ENCODE measurements around the gene SRP72. TPM values are rescaled to one million over a fixed set of nuclear protein-coding genes. Genes with fewer than 3 reads are reported as not detected.

Gene SRP72
- total RNA-seq, 1 experiment from 2014 or later, result 138 TPM

DNA sequence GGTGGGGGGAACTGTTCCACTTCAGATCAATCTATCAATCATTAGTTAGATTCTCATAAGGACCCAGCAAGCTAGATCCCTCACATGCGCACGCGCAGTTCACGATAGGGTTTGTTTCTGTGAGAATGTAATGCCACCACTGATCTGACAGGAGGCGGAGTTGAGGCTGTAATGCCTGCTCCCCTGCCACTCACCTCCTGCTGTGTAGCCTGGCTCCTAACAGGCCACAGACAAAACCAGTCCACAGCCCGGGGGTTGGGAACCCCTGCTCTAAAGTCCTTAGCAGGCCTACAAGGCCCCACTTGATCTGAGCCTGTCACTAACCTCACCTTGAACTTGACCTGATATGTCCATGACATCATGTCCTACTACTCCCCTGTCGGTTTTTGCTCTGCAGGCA lies 68.5 kb downstream of the SRP72 start:
- Mint-ChIP-seq H3K36me3 (no peaks in the 10 kb centered on the region), H3K4me3 (no peak overlapping the region), H3K4me1 (no peaks in the 10 kb centered on the region), H3K27ac (no peak overlapping the region), H3K27me3 (ENCODE audit: low read depth) (peaks cover 6% of the 10 kb centered on the region), H3K9me3 (no peaks in the 10 kb centered on the region)
- CTCF ChIA-PET, result no interaction called here
- POLR2A ChIA-PET, result no interaction called here
- TF ChIP-seq SP1 (CRISPR knock-in tag; conservative IDR thresholded peaks at IDR 0.05) (no peak), GRHL2 (CRISPR knock-in tag; IDR thresholded peaks at IDR 0.05; ENCODE audit: insufficient replicate concordance, severe bottlenecking) (no peak), OVOL2 (CRISPR knock-in tag; IDR thresholded peaks at IDR 0.05; ENCODE audit: borderline replicate concordance) (no peak), ZNF232 (CRISPR knock-in tag; IDR thresholded peaks at IDR 0.05) (no peak), NR1H2 (CRISPR knock-in tag; IDR thresholded peaks at IDR 0.05) (no peak), FOXK1 (CRISPR knock-in tag; IDR thresholded peaks at IDR 0.05) (no peak), ZNF219 (CRISPR knock-in tag; IDR thresholded peaks at IDR 0.05; ENCODE audit: borderline replicate concordance) (no peak), NR3C1 (CRISPR knock-in tag; conservative IDR thresholded peaks at IDR 0.05; ENCODE audit: low read depth) (no peak), NFE2L1 (CRISPR knock-in tag; IDR thresholded peaks at IDR 0.05) (no peak)
- TF ChIP-seq, protein P1, sequence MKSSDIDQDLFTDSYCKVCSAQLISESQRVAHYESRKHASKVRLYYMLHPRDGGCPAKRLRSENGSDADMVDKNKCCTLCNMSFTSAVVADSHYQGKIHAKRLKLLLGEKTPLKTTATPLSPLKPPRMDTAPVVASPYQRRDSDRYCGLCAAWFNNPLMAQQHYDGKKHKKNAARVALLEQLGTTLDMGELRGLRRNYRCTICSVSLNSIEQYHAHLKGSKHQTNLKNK (CRISPR knock-in tag; IDR thresholded peaks at IDR 0.05), result no peak
- TF ChIP-seq, protein P2, sequence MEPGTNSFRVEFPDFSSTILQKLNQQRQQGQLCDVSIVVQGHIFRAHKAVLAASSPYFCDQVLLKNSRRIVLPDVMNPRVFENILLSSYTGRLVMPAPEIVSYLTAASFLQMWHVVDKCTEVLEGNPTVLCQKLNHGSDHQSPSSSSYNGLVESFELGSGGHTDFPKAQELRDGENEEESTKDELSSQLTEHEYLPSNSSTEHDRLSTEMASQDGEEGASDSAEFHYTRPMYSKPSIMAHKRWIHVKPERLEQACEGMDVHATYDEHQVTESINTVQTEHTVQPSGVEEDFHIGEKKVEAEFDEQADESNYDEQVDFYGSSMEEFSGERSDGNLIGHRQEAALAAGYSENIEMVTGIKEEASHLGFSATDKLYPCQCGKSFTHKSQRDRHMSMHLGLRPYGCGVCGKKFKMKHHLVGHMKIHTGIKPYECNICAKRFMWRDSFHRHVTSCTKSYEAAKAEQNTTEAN (CRISPR knock-in tag; IDR thresholded peaks at IDR 0.05), result no peak
- TF ChIP-seq, protein P3, sequence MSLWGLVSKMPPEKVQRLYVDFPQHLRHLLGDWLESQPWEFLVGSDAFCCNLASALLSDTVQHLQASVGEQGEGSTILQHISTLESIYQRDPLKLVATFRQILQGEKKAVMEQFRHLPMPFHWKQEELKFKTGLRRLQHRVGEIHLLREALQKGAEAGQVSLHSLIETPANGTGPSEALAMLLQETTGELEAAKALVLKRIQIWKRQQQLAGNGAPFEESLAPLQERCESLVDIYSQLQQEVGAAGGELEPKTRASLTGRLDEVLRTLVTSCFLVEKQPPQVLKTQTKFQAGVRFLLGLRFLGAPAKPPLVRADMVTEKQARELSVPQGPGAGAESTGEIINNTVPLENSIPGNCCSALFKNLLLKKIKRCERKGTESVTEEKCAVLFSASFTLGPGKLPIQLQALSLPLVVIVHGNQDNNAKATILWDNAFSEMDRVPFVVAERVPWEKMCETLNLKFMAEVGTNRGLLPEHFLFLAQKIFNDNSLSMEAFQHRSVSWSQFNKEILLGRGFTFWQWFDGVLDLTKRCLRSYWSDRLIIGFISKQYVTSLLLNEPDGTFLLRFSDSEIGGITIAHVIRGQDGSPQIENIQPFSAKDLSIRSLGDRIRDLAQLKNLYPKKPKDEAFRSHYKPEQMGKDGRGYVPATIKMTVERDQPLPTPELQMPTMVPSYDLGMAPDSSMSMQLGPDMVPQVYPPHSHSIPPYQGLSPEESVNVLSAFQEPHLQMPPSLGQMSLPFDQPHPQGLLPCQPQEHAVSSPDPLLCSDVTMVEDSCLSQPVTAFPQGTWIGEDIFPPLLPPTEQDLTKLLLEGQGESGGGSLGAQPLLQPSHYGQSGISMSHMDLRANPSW (CRISPR knock-in tag; conservative IDR thresholded peaks at IDR 0.05; ENCODE audit: low read depth), result no peak
- TF ChIP-seq, protein P4, sequence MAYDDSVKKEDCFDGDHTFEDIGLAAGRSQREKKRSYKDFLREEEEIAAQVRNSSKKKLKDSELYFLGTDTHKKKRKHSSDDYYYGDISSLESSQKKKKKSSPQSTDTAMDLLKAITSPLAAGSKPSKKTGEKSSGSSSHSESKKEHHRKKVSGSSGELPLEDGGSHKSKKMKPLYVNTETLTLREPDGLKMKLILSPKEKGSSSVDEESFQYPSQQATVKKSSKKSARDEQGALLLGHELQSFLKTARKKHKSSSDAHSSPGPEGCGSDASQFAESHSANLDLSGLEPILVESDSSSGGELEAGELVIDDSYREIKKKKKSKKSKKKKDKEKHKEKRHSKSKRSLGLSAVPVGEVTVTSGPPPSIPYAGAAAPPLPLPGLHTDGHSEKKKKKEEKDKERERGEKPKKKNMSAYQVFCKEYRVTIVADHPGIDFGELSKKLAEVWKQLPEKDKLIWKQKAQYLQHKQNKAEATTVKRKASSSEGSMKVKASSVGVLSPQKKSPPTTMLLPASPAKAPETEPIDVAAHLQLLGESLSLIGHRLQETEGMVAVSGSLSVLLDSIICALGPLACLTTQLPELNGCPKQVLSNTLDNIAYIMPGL (CRISPR knock-in tag; IDR thresholded peaks at IDR 0.05), result no peak
- peak; percentile 17 for DNase-seq (ENCODE audit: low spot score)
- peak; percentile 48 for ATAC-seq

DNA sequence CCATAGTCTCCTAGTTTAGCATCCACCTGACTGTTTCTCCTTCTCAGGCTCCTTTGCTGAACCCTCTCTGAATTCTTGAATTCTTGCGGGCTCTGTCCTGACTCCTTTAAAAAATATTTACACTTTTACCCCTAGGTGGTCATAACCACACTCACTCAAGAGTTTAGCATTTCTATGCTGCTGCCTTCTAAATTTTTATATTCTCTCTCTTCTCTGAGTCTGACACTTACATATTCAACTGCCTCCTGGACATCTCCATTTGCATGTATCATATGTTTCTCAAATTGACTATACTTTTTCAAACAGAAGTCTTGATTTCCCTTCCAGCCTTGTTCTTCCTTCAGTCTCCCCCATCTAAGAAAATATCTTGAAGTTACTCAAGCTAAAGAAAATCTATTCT lies 69.7 kb downstream of the SRP72 start:
- Mint-ChIP-seq H3K36me3 (no peaks in the 10 kb centered on the region), H3K9me3 (no peaks in the 10 kb centered on the region), H3K27me3 (ENCODE audit: low read depth) (peaks cover 10% of the 10 kb centered on the region), H3K4me1 (no peaks in the 10 kb centered on the region), H3K4me3 (no peak overlapping the region), H3K27ac (no peak overlapping the region)
- ATAC-seq, result no peak
- CTCF ChIA-PET, result no interaction called here
- DNase-seq (ENCODE audit: low spot score), result no peak
- TF ChIP-seq, protein P5, sequence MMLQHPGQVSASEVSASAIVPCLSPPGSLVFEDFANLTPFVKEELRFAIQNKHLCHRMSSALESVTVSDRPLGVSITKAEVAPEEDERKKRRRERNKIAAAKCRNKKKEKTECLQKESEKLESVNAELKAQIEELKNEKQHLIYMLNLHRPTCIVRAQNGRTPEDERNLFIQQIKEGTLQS (CRISPR knock-in tag; conservative IDR thresholded peaks at IDR 0.05), result no peak
- TF ChIP-seq OVOL2 (CRISPR knock-in tag; IDR thresholded peaks at IDR 0.05; ENCODE audit: borderline replicate concordance) (no peak), GTF2I (CRISPR knock-in tag; conservative IDR thresholded peaks at IDR 0.05) (no peak), ZNF423 (CRISPR knock-in tag; IDR thresholded peaks at IDR 0.05) (no peak), SP1 (CRISPR knock-in tag; conservative IDR thresholded peaks at IDR 0.05) (no peak), PRRX2 (CRISPR knock-in tag; IDR thresholded peaks at IDR 0.05) (no peak), ETV6 (CRISPR knock-in tag; IDR thresholded peaks at IDR 0.05) (no peak)
- TF ChIP-seq, protein P6, sequence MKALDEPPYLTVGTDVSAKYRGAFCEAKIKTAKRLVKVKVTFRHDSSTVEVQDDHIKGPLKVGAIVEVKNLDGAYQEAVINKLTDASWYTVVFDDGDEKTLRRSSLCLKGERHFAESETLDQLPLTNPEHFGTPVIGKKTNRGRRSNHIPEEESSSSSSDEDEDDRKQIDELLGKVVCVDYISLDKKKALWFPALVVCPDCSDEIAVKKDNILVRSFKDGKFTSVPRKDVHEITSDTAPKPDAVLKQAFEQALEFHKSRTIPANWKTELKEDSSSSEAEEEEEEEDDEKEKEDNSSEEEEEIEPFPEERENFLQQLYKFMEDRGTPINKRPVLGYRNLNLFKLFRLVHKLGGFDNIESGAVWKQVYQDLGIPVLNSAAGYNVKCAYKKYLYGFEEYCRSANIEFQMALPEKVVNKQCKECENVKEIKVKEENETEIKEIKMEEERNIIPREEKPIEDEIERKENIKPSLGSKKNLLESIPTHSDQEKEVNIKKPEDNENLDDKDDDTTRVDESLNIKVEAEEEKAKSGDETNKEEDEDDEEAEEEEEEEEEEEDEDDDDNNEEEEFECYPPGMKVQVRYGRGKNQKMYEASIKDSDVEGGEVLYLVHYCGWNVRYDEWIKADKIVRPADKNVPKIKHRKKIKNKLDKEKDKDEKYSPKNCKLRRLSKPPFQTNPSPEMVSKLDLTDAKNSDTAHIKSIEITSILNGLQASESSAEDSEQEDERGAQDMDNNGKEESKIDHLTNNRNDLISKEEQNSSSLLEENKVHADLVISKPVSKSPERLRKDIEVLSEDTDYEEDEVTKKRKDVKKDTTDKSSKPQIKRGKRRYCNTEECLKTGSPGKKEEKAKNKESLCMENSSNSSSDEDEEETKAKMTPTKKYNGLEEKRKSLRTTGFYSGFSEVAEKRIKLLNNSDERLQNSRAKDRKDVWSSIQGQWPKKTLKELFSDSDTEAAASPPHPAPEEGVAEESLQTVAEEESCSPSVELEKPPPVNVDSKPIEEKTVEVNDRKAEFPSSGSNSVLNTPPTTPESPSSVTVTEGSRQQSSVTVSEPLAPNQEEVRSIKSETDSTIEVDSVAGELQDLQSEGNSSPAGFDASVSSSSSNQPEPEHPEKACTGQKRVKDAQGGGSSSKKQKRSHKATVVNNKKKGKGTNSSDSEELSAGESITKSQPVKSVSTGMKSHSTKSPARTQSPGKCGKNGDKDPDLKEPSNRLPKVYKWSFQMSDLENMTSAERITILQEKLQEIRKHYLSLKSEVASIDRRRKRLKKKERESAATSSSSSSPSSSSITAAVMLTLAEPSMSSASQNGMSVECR (CRISPR knock-in tag; IDR thresholded peaks at IDR 0.05; ENCODE audit: borderline replicate concordance), result no peak
- TF ChIP-seq, protein P7, sequence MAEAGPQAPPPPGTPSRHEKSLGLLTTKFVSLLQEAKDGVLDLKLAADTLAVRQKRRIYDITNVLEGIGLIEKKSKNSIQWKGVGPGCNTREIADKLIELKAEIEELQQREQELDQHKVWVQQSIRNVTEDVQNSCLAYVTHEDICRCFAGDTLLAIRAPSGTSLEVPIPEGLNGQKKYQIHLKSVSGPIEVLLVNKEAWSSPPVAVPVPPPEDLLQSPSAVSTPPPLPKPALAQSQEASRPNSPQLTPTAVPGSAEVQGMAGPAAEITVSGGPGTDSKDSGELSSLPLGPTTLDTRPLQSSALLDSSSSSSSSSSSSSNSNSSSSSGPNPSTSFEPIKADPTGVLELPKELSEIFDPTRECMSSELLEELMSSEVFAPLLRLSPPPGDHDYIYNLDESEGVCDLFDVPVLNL (CRISPR knock-in tag; IDR thresholded peaks at IDR 0.05; ENCODE audit: borderline replicate concordance, low read depth), result no peak
- POLR2A ChIA-PET, result no interaction called here

Measured in WTC11 (cell line).